K562 (cell line): ENCODE results near the gene ZNF407. TPM values are rescaled to one million over a fixed set of nuclear protein-coding genes. Genes with fewer than 3 reads are reported as not detected.

Source experiments
- ATAC-seq: fragments of 200-7000 bp; cut with Tn5 transposase; 3 replicates; pipeline ENCODE4 v1.9.1; 2020; ENCODE audit warnings: moderate library complexity
- BruUV-seq: library from RNA; stranded (reverse); fragments of 400-500 nt; replicated peaks from 2 replicates; lab custom pipeline; 2021; lab: Mats Ljungman, UMichigan
- CTCF ChIA-PET: fragments of 300-600 bp; formaldehyde crosslinking; extraction: SDS; loops from one replicate; lab custom pipeline; 2021; ENCODE audit warnings: low intra/inter-chr PET ratio; lab: Yijun Ruan, JAX
- POLR2A ChIA-PET: fragments of 300-600, 350-650 bp; sonication (Branson Sonifier 250); formaldehyde crosslinking; extraction: SDS; loops from one replicate; lab custom pipeline; 2021; ENCODE audit warnings: antibody characterized with exemption, inconsistent platforms; lab: Yijun Ruan, JAX
- DNase-seq, 4 experiments: peaks; one replicate each; pipeline versions ENCODE4 v3.0.0 to v3.0.0-alpha.2; 2011 to 2018; ENCODE audit warnings: low spot score in 3 of 4, mixed read lengths in 3 of 4; ENCODE audit errors: extremely low read depth in 1 of 4
- FAIRE-seq: peaks from 2 replicates; lab custom pipeline; 2011; peaks lifted over from hg19 to GRCh38; lab: Jason Lieb, UNC
- H2AFZ ChIP-seq: 2 replicates; pipeline ENCODE4 v1.6.0; 2011; ENCODE audit warnings: low read depth, low read length, control low read depth, inconsistent platforms
- H3K27ac ChIP-seq: fragments of 200-600 bp; 3 replicates; pipeline ENCODE4 v1.8.0; 2011; ENCODE audit warnings: low read depth, mild to moderate bottlenecking, control low read depth, inconsistent platforms, low read length, moderate library complexity, mixed read lengths; ENCODE audit errors: extremely low read depth
- H3K27me3 ChIP-seq, 2 experiments: fragments of 300-600 bp in 1 of 2; 2 replicates in 1 of 2; 3 replicates in 1 of 2; pipeline versions ENCODE4 v1.6.0 to v1.8.0; 2011; ENCODE audit warnings: inconsistent platforms in 2 of 2, low read length in 2 of 2, mild to moderate bottlenecking in 1 of 2, mixed read lengths in 1 of 2, moderate library complexity in 1 of 2; ENCODE audit not compliant: control insufficient read depth in 2 of 2, insufficient read depth in 2 of 2
- H3K36me3 ChIP-seq: fragments of 300-600 bp; 3 replicates; pipeline ENCODE4 v1.8.0; 2011; ENCODE audit warnings: mild to moderate bottlenecking, low read length, inconsistent platforms; ENCODE audit not compliant: control insufficient read depth, insufficient read depth
- H3K4me1 ChIP-seq, 2 experiments: fragments of 200-600 bp in 1 of 2; replicated peaks in 1 of 2; 2 replicates in 1 of 2; 3 replicates in 1 of 2; pipeline versions ENCODE4 v1.5.1 to v1.8.0; 2011; ENCODE audit warnings: inconsistent platforms in 2 of 2, low read length in 2 of 2, mild to moderate bottlenecking in 1 of 2, mixed read lengths in 1 of 2, moderate library complexity in 1 of 2; ENCODE audit not compliant: control insufficient read depth in 2 of 2, insufficient read depth in 2 of 2
- H3K4me2 ChIP-seq: 2 replicates; pipeline ENCODE4 v1.6.1; 2011; ENCODE audit warnings: low read length, control low read depth, inconsistent platforms, mixed read lengths; ENCODE audit not compliant: insufficient read depth
- H3K4me3 ChIP-seq: fragments of 200-600 bp; sonication (generic), shearing (Covaris generic); 2 replicates; pipeline ENCODE4 v1.5.1; 2016; ENCODE audit warnings: control low read depth, inconsistent platforms
- H3K79me2 ChIP-seq: fragments of 200-600 bp; 3 replicates; pipeline ENCODE4 v1.8.0; 2011; ENCODE audit warnings: low read length, inconsistent platforms; ENCODE audit not compliant: control insufficient read depth, insufficient read depth
- H3K9ac ChIP-seq, 2 experiments: 2 replicates each; pipeline versions ENCODE4 v1.6.0 to v1.6.1; 2011; ENCODE audit warnings: low read depth in 2 of 2, low read length in 2 of 2, control low read depth in 1 of 2, inconsistent platforms in 1 of 2, mild to moderate bottlenecking in 1 of 2, mixed read lengths in 1 of 2; ENCODE audit not compliant: insufficient read depth in 1 of 2
- H3K9me1 ChIP-seq: one replicate; pipeline ENCODE4 v1.6.0; 2011; ENCODE audit warnings: inconsistent platforms, mild to moderate bottlenecking, low read length, moderate library complexity; ENCODE audit not compliant: control insufficient read depth, insufficient read depth
- H3K9me3 ChIP-seq: replicated peaks from 2 replicates; pipeline ENCODE4 v1.5.1; 2011; ENCODE audit warnings: low read depth, low read length, inconsistent platforms; ENCODE audit not compliant: control insufficient read depth, insufficient read depth
- H4K20me1 ChIP-seq: replicated peaks from 2 replicates; pipeline ENCODE4 v1.6.1; 2011; ENCODE audit warnings: low read length, inconsistent platforms, mixed read lengths; ENCODE audit not compliant: control insufficient read depth, insufficient read depth
- ASH1L ChIP-seq: fragments of 450-650 bp; IDR thresholded peaks from 2 replicates; pipeline ENCODE4 v1.6.1; 2018; ENCODE audit warnings: borderline replicate concordance, mild to moderate bottlenecking, low read depth; ENCODE audit not compliant: partially characterized antibody
- CBFA2T2 ChIP-seq: fragments of 450-650 bp; conservative IDR thresholded peaks from 2 replicates; pipeline ENCODE4 v1.6.1; 2017; ENCODE audit warnings: mild to moderate bottlenecking
- CEBPB ChIP-seq: fragments of 450-650 bp; IDR thresholded peaks from 2 replicates; pipeline ENCODE4 v1.6.1; 2016; ENCODE audit warnings: missing genetic modification characterization, missing compliant biosample characterization
- EP400 ChIP-seq: fragments of 450-650 bp; IDR thresholded peaks from 2 replicates; pipeline ENCODE4 v1.6.1; 2017; ENCODE audit warnings: antibody characterized with exemption, mild to moderate bottlenecking, moderate library complexity
- ETV5 ChIP-seq: sonication (generic); formaldehyde crosslinking; IDR thresholded peaks from 2 replicates; pipeline ENCODE4 v1.4.0; 2020; ENCODE audit warnings: low read depth, mild to moderate bottlenecking, missing genetic modification reagents
- EWSR1 ChIP-seq: fragments of 450-650 bp; IDR thresholded peaks from 2 replicates; pipeline ENCODE4 v1.6.1; 2018; ENCODE audit warnings: borderline replicate concordance, mild to moderate bottlenecking, low read depth, moderate library complexity; ENCODE audit not compliant: partially characterized antibody
- FOS ChIP-seq: IDR thresholded peaks from 3 replicates; pipeline ENCODE4 v1.6.1; 2011; ENCODE audit not compliant: insufficient read length; ENCODE audit errors: extremely low read depth
- FOXA1 ChIP-seq: fragments of 450-650 bp; IDR thresholded peaks from 2 replicates; pipeline ENCODE4 v1.6.1; 2016; ENCODE audit warnings: mild to moderate bottlenecking, borderline replicate concordance
- GABPB2 ChIP-seq: fragments of 250-450 bp; sonication (Bioruptor Pico); conservative IDR thresholded peaks from 2 replicates; pipeline ENCODE4 v1.5.1; 2021; ENCODE audit warnings: mild to moderate bottlenecking
- GTF2B ChIP-seq: IDR thresholded peaks from 2 replicates; pipeline ENCODE4 v1.6.1; 2011; ENCODE audit not compliant: insufficient read length; ENCODE audit errors: extremely low read depth
- HMG20B ChIP-seq: fragments of 250-450 bp; sonication (Bioruptor Pico); IDR thresholded peaks from 2 replicates; pipeline ENCODE4 v1.5.0; 2021; ENCODE audit warnings: mild to moderate bottlenecking
- JUN ChIP-seq, 2 experiments: sonication (generic) in 1 of 2; formaldehyde crosslinking in 1 of 2; IDR thresholded peaks; 2 replicates each; pipeline versions ENCODE4 v1.6.1 to v1.8.0; 2012 to 2022; ENCODE audit warnings: borderline replicate concordance in 2 of 2, mild to moderate bottlenecking in 2 of 2, improper control_type of control experiment in 1 of 2, low read depth in 1 of 2, low read length in 1 of 2, missing genetic modification reagents in 1 of 2
- NONO ChIP-seq, 2 experiments: fragments of 200-400 bp in 1 of 2; fragments of 450-650 bp in 1 of 2; formaldehyde crosslinking in 1 of 2; IDR thresholded peaks; 2 replicates each; pipeline ENCODE4 v1.6.1; 2017; ENCODE audit warnings: low read depth in 2 of 2, mild to moderate bottlenecking in 2 of 2, moderate library complexity in 2 of 2, low read length in 1 of 2
- SAFB ChIP-seq: fragments of 200-400 bp; formaldehyde crosslinking; IDR thresholded peaks from 2 replicates; pipeline ENCODE4 v1.6.1; 2017; ENCODE audit warnings: low read depth, low read length, borderline replicate concordance
- SPI1 ChIP-seq: IDR thresholded peaks from 2 replicates; pipeline ENCODE4 v1.6.1; 2011; ENCODE audit warnings: low read depth, low read length, control low read depth, borderline replicate concordance
- STAG1 ChIP-seq: sonication (generic); formaldehyde crosslinking; IDR thresholded peaks from 2 replicates; pipeline ENCODE4 v1.5.0; 2020; ENCODE audit warnings: missing genetic modification reagents, borderline replicate concordance
- TCF7 ChIP-seq: sonication (generic); IDR thresholded peaks from 2 replicates; pipeline ENCODE4 v1.6.1; 2016; ENCODE audit warnings: antibody characterized with exemption, borderline replicate concordance
- ZNF609 ChIP-seq: sonication (generic); formaldehyde crosslinking; IDR thresholded peaks from 2 replicates; pipeline ENCODE4 v1.8.1; 2023; ENCODE audit warnings: missing genetic modification reagents, mild to moderate bottlenecking, borderline replicate concordance
- ZNF785 ChIP-seq: fragments of 250-450 bp; sonication (Bioruptor Pico); IDR thresholded peaks from 2 replicates; pipeline ENCODE4 v1.4.0; 2020; ENCODE audit warnings: mild to moderate bottlenecking
- WGBS: fragments of 100-300 bp; shearing (Covaris generic); methylation state at CpG from one replicate; pipeline ENCODE4 v1.1.6; 2016; ENCODE audit warnings: low coverage, mixed read lengths; ENCODE audit not compliant: insufficient coverage; ENCODE audit errors: missing lambda C conversion rate; 5-methylcytosine and 5-hydroxymethylcytosine counted together
- in situ Hi-C: fragments of 300-500 bp; cut with MboI; formaldehyde crosslinking; loops from 4 replicates; pipeline ENCODE4 v1.15.0; 2018; ENCODE audit warnings: inconsistent platforms, mixed read lengths
- intact Hi-C: fragments of 100-400 bp; cut with micrococcal nuclease; formaldehyde crosslinking; loops from 2 replicates; pipeline ENCODE4 v1.14.2; 2022
- polyA plus RNA-seq, 8 experiments: library from polyadenylated mRNA; depleted of rRNA in 4 of 8; stranded (reverse) in 5 of 8; unstranded in 3 of 8; fragments of >200 nt; fragmentation: Nextera tagmentation in 2 of 8; fragmentation: Illumina TruSeq in 1 of 8; extraction: Ambion mirVana in 2 of 8; extraction: Trizol in 1 of 8; gene quantifications; 2 replicates each; pipeline versions ENCODE4 v1.2.1 to v1.2.3, GENCODE V29; 2011 to 2014; ENCODE audit warnings: inconsistent platforms in 1 of 8, missing spikeins in 1 of 8
- total RNA-seq, 7 experiments: library from RNA; depleted of rRNA in 6 of 7; stranded (reverse); fragments of >200 nt in 6 of 7; fragmentation: Illumina TruSeq in 2 of 7; extraction: Trizol in 2 of 7; gene quantifications; 2 replicates each; pipeline versions ENCODE4 v1.2.1 to v1.2.3, GENCODE V29; 2011 to 2021; ENCODE audit warnings: low replicate concordance in 1 of 7

The ZNF407 gene
- total and polyA plus RNA-seq, 9 of the 15 experiments (the other 6 are each of a cell fraction or from before 2014, with no cell fraction given): 0.21 to 5.4 (median 2.3) TPM

- DNase-seq (no peak), FAIRE-seq (no peak), ATAC-seq (no peak)
- BruUV-seq: no TSS peak
- ChIA-PET CTCF (no interaction called here), POLR2A (no interaction called here)
- Histone ChIP-seq H3K4me1 (no peaks in the 10 kb centered on the region; a peak in 1 of 5 replicates), H3K36me3 (no peaks in the 10 kb centered on the region), H3K27me3 (peaks cover 2 to 13% of the 10 kb centered on the region in 2 experiments; a peak in 3 of 5 replicates), H3K27ac (no peak overlapping the region), H2AFZ (no peak overlapping the region), H3K4me2 (no peak overlapping the region), H3K79me2 (no peaks in the 10 kb centered on the region), H3K9me3 (no peaks in the 10 kb centered on the region), H3K9me1 (no peaks in the 10 kb centered on the region), H3K4me3 (no peak overlapping the region), H4K20me1 (no peaks in the 10 kb centered on the region), H3K9ac (no peak overlapping the region)
- WGBS: 0% methylated on average over 3 of the region's 4 CpGs
- no peak for TF ChIP-seq GTF2B
- no peak for TF ChIP-seq ZNF609 (CRISPR knock-in tag)
- no peak for TF ChIP-seq CEBPB
- no peak for TF ChIP-seq ZNF785 (CRISPR knock-in tag)
- TF ChIP-seq STAG1 (CRISPR knock-in tag): no peak
- TF ChIP-seq SPI1: no peak
- TF ChIP-seq GABPB2 (CRISPR knock-in tag): no peak
- TF ChIP-seq FOS: no peak
- TF ChIP-seq EP400: no peak
- no peak for TF ChIP-seq SAFB
- no peak for TF ChIP-seq FOXA1
- TF ChIP-seq ASH1L: no peak
- no peak for TF ChIP-seq NONO (IDR thresholded peaks at IDR 0.05; ENCODE audit: low read depth in 2 of 2, low read length in 1 of 2)
- no peak for TF ChIP-seq HMG20B (CRISPR knock-in tag)
- TF ChIP-seq EWSR1: no peak
- TF ChIP-seq JUN (IDR thresholded peaks at IDR 0.05; ENCODE audit: borderline replicate concordance, low read depth, low read length): no peak
- TF ChIP-seq JUN (CRISPR knock-in tag; IDR thresholded peaks at IDR 0.05; ENCODE audit: borderline replicate concordance): no peak
- no peak for TF ChIP-seq CBFA2T2
- TF ChIP-seq ETV5: no peak
- no peak for TF ChIP-seq TCF7
- intact Hi-C loops: no loop called here
- in situ Hi-C loops: no loop called here
Observed at GRCh38 chr18:74570266-74570665, 27.4 kb upstream of the ZNF407 start.
